C4-2B (cell line): Measurements from ENCODE around the gene TMEM132D.

ENCODE experiments used
- CTCF ChIP-seq: fragments of 450-650 bp; conservative IDR thresholded peaks from 2 replicates; pipeline ENCODE4 v1.5.1; 2017; ENCODE audit warnings: mild to moderate bottlenecking
- ZFX ChIP-seq: fragments of 450-650 bp; IDR thresholded peaks from 2 replicates; pipeline ENCODE4 v1.6.1; 2017

GRCh38 chr12:129719416-129719815 is 184.4 kb downstream of the TMEM132D start:
- TF ChIP-seq CTCF (no peak), ZFX (no peak)
